Cardiac fibroblast (primary cell): Measurements from ENCODE around the gene TFR2.

Experiments
- DNase-seq, 2 donors: peaks; one replicate each; pipeline versions ENCODE4 v3.0.0 to v3.0.0-alpha.2; 2010; ENCODE audit warnings: low read depth in 2 of 2
- H3K4me3 ChIP-seq, 2 donors: replicated peaks in 1 of 2; 1 replicate in 1 of 2; 2 replicates in 1 of 2; pipeline ENCODE4 v1.5.1; 2011; ENCODE audit warnings: low read depth in 2 of 2, low read length in 2 of 2, mild to moderate bottlenecking in 2 of 2, moderate library complexity in 1 of 2
- CTCF ChIP-seq: IDR thresholded peaks from one replicate; pipeline ENCODE4 v1.5.1; 2011; ENCODE audit warnings: low read depth, mild to moderate bottlenecking, low read length, inconsistent platforms

Gene TFR2

GRCh38 chr7:100620239-100620638 is 21.1 kb downstream of the TFR2 start:
- no peak for DNase-seq
- TF ChIP-seq CTCF = no peak
- no peak overlapping the region for H3K4me3 ChIP-seq

- DNase-seq = no peak
- H3K4me3 ChIP-seq = no peak overlapping the region
- no peak for TF ChIP-seq CTCF
Observed at GRCh38 chr7:100614308-100614861, 27.0 kb downstream of the TFR2 start.

GRCh38 chr7:100613412-100614175 is 27.8 kb downstream of the TFR2 start:
- no peak for DNase-seq
- H3K4me3 ChIP-seq = peak overlapping the region in 1 of 2 donors; percentile 79
- no peak for TF ChIP-seq CTCF

- TF ChIP-seq CTCF = no peak
- no peak for DNase-seq
- peak overlapping the region; percentile 79 to 88 for H3K4me3 ChIP-seq
Observed at GRCh38 chr7:100612730-100613390, 28.5 kb downstream of the TFR2 start.

- TF ChIP-seq CTCF = no peak
- H3K4me3 ChIP-seq = peak within 1 kb of the TSS; percentile 79 to 88
- peak; percentile 99 to 100 for DNase-seq
Observed at GRCh38 chr7:100611983-100612729, 29.2 kb downstream of the TFR2 start, which contains the start of gene MOSPD3. Gene MOSPD3 (plus strand): TSS chr7:100612540. CDS start chr7:100612792, 252 bp downstream.

- H3K4me3 ChIP-seq = no peak overlapping the region
- DNase-seq = no peak
- TF ChIP-seq CTCF = no peak
Observed at GRCh38 chr7:100609958-100610357, 31.4 kb downstream of the TFR2 start.
